Raji (cell line): ENCODE data around the gene TMEM231.

Experiments
- POLR2A ChIP-seq: IDR thresholded peaks from 2 replicates; pipeline ENCODE4 v1.6.1; 2011; ENCODE audit warnings: low read depth, low read length, control low read depth; ENCODE audit not compliant: insufficient read depth

Gene TMEM231

DNA sequence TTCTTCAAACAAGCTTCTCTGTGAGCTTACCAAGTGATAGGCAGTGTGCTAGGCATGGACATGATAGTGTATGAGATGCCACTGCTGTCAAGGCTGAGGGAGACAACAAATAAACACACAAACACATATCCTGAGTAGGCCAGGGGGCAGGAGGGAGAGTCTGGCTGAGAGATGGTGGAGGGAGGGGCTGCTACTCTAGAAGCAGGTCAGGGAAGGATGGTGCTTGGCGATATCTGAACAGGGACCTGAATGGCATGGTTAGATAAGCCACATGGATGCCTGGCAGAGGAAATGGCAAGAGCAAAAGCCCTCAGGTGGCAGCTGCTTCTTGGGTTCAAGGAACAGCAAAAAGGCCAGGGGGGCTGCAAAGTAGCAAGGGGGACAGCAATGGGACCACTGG lies 52.3 kb downstream of the TMEM231 start:
- TF ChIP-seq POLR2A, result no peak

- TF ChIP-seq POLR2A, result no peak
Measured at GRCh38 chr16:75502916-75503605, 53.0 kb downstream of the TMEM231 start.

DNA sequence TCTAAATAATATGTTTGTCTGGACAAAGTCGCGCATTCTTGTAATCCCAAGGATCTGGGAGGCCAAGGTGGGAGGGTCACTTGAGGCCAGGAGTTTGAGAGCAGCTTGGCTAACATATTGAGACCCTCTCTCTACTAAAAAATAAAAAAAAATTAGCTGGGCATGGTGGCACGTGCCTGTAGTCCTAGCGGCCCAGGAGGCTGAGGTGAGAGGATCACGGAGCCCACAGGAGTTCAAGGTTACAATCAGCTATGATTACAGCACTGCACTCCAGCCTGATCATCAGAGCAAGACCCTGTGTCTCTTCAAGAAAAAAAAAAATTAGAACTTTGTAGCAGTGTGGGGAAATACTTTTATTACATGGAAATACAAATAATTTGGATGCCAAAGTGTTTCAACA lies 54.7 kb downstream of the TMEM231 start:
- TF ChIP-seq POLR2A, result no peak

DNA sequence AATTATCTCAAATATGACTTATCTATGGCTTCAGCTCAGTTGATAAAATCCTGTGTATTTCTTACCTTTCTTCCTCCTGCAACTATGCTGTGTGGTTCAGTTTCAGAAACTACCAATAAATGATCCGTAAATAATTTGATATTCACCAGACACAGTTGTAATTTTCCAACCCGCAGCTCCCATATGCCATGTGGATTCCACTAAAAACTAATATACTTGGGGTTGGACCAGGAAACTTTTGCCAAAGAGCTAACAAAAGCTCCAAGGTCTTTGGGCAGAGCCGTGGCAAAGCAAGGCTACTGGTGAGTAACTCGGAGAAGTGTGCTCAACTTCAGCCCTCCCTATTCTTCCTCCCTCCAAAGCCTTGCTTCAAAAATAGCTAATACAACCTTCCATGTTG lies 58.5 kb downstream of the TMEM231 start:
- no peak for TF ChIP-seq POLR2A

DNA sequence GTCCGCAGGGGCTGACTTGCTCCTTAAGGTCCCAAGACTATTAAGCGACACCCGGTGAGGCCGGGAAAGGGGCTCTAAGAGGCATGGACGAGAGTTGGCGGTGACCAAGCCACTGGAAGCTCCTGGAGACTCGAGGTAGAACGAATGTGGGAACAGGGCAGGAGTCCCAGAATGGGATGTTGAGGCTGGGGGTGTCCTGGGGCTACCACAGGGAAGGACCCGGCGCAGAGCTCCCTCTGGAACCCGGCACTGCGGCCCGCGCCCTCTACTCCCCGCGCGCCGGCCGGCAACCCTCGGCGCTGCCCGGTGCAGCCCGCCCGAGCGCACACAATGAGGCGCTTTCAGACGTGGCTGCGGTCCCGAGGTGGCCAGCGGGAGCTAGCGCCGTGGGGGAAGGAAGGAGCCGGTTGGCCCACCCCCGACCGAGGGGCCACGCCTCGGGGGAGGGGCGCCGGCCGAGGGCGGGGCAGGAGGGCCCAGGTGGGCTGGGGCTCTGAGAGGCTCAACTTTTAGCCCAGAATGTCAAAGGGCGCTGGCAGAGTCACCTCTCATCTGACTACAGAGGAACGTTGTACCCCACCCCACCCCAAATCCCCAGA lies 60.9 kb downstream of the TMEM231 start, which contains the start of gene CHST6:
CHST6 (minus strand) TSS at position 366 of the 599 bp plus-strand sequence. CDS start 15,613 bp downstream, outside the sequence.
- no peak for TF ChIP-seq POLR2A

DNA sequence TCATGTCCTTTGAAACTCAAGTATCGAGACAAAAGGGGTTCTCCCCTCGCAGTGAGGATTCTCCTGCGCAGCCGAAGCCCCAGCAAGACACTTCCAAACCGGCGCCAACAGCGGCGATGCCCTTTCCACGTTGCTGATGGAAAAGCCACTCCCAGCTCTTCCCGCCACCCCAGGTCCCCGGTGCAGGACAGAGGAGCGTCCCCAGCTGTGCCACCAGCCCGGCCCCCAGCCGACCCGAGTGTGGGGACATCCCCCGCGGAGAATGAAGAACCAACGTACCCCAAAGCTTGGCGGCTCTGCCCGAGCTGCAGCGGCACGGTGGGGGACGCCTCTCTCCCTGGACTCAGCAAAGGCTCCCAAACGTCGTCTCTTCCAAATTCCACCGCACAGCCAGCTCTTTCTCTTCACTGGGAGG lies 61.4 kb downstream of the TMEM231 start:
- TF ChIP-seq POLR2A, result no peak

DNA sequence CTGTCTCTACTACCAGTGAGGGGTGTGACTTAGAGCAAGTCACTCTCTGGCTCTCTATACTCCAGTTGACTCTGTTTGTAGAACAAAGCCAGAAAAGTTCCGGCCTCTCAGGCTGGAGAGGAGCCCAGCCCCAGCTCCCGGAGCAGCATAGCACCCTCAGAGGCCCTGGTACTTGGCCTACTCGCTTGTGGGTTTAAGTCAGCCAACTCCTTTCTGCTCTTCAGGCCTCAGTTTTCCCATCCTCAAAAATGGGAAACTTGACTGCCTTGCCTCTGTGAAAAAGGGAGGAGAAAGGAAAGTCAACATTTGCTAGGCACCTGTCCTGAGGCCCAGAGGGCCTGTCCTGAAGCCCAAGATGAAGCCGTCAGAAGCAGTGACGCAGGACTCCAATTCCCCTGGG lies 61.9 kb downstream of the TMEM231 start:
- TF ChIP-seq POLR2A, result no peak

DNA sequence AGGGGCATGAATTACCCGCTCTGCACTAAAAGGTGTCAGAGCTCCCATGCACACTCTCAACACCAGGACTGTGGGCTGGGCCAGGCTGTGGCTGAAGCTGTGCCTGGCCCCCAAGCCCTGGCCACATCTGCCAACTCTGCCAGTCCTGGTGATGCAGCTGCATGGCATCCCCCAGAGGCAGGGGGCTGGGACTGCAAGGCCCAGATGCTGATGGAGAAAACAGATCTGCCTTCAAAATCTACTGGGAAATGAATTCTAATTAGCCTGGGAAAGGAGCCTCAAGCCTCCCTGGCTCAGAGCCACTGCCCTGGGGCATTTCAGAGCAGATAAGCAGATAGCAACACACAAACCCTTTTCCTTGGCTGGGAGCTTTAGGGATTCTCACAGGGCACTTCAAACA lies 64.2 kb downstream of the TMEM231 start:
- no peak for TF ChIP-seq POLR2A

DNA sequence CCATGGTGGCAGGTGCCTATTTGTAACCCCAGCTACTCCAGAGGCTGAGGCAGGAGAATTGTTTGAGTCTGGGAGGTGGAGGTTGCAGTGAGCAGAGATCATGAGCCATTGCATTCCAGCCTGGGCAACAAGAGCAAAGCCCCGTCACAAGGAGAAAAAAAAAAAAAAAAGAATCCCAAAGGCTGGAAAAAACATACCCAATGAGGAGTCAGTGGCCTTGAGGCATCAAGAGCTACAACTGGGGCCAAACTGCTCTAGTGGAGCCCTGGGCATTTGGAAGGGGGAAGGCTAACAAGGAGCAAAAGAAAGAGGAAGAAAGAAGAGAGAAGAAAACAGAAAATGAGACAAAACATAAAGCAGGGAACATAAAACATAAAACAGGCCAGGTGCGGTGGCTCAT lies 67.7 kb downstream of the TMEM231 start:
- no peak for TF ChIP-seq POLR2A
